ENCODE results near the gene PLN.

The PLN gene

DNA sequence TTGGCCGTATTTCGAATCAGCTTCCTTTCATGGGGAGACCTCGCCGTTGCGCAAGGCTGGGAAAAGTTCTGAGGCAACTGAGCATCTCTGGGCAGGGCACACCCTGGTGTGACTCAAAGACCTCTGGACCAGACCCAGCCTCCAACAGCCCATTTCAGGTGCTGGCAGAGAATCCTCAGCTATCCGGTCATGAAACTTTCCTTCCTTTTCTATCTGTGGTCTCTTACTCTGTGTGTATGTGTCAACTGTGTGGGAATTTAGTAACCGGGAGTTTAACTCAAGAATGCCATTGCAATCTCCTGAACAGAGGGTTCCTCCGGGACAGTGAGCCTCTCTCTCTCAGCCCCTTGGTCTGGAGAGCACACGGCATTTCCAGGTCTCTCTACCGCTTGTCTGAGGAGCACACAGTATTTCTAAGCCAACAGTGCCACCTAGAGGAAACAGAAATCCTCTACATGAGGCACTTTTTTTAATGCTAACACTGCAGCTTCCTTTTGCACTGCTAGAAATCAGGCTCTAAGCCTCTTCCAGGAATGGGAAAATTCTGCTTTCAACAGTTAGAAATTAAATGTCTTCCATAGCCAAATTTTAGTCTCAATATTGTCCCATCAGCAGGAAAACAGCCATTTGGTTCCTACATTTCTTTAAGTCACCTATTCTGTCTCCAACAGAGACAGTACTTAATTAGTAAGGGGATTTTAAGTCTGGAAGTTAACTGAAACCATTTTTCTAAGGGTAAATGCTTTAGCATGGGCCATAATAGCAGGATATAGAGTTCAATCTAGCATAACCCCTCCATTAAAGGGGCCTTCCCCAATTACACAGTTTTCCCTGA, 32.7 kb downstream of the PLN start:
- peak; percentile 73 for DNase-seq

DNA sequence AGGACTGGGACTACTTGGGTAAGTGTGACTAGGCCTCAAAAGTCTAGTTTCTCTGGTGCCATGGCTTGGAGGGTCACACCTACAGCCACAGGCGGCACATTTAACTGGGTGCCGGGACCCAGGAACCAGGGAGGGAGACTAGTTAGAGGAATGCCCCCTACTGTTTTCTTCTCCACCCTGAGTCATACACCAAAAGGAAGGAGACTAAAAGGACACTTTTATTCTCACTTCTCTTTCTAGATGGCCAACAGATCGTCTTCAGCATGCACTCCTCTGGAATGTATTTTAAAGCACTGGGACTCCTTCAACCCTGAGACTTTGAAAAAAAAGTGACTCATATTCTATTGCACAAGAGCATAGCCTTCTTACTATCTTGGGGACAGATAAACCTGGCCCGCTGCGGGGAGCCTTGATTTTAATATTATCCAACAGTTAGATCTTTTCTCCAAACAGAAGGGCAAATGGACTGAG, 33.4 kb downstream of the PLN start:
- no peak for DNase-seq

DNA sequence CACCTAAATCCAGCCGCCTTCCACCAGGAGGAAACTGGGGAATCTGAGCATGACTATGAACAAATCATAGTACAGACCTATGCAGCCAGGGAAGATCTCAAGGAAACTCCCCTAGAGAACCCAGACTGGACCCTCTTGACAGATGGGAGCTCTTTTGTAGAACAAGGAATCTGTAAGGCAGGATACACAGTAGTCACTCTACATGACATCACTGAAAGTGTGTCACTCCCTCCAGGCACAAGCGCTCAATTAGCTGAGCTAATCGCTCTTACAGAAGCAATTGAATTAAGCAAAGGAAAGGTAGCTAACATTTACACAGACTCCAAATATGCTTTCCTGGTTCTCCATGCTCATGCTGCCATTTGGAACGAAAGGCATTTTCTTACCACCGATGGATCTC, 36.8 kb downstream of the PLN start:
- DNase-seq = no peak

DNA sequence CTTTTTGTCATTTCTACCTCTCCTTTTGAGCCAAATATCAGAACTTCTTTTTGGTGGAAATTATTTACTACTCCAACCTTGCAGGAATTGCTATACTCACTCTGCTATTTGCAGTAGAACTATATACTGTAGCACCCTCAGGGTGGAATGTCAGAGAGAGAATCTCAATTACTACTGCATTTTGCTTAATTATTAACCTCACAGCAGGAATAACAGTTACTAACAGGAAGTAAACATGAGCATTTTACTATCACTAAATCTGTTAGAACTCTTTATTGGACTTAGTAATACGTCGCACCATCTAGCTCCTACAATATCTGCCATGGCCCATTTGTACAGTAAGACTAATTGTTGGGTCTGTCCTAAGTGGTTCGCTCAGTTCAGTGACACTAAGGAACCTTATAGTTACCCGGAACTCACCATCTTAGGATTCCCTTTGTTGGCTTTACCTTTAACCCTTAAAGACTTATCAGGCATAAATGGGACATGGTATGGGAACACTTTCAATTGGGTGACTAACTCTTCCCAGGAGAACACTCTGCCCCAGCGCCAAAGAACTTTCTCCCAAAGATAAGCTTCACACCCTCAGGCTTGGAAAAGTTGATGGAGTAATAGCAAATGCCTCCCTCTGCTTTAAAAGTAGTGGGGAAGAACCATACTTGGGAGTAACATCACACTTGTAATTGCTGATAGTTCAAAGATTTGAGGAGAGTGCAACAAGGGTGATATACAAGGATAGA, 38.8 kb downstream of the PLN start:
- no peak for DNase-seq

DNA sequence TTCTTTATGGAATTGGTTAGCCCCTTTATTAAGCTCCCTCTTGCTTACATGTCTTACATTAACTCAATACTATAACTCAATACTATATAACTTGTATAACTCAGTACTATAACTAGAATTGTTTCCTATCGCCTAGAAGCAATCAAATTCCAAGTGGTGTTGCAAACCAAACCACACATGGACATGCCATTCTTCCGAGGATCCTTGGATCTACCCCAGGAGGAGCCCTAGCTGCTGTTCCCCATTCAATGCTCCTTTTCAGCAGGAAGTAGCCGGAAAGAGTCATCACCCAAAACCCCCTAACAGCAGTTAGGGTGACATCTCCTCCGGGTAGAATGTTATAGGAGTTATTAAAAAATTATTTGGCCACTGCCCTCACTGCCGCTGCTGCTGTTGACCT, 40.5 kb downstream of the PLN start:
- DNase-seq = no peak

DNA sequence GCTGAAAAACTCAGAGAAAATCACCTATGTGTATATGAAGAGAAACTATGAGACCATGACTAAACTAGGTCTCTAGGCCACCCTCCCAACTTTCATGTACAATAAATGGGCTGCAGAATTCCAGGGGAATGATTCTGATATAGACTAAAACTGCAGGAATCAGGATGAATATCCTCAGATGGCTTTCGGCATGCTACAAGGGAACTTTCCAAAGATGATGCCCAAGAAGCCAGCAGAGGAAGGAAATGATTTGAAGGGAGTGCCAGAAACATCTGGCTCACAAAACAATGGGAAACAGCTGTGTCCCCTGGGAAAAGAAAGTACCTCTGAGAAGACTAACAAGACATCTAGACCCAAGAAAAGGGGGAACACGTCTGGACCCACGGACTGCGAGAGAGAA, 41.1 kb downstream of the PLN start:
- DNase-seq = no peak

DNA sequence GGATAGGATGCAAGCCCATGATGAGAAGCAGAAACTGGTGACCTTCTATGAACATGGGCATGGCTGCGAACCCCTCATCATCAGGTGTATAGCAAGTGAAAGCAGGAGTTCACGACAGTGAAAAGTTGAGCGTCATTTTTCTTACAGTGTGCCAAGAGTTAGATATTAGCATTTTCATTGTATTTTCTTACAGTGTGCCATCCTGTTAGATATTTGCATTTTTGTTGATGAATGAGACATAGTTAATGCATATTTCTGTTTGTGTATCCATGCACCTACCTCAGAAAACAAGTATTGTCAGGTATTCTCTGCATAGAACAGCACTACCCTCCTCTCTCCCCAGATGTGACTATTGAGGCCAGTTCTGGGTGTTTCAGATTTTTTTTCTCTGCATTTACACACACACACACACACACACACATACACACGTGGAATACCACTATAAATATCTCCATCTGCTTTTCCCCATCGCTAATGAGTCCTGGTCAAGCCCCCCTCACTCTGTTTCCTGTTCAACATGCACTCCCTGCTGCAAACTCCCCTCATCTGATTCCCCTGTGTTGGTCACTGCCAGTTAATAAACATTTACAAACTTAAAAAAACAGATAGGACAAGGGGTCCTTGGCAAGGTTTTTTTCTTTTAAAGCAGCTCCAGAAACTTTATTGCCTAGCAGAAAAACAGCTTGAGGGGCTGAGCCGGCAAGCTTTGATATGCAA, 41.7 kb downstream of the PLN start:
- DNase-seq = no peak

DNA sequence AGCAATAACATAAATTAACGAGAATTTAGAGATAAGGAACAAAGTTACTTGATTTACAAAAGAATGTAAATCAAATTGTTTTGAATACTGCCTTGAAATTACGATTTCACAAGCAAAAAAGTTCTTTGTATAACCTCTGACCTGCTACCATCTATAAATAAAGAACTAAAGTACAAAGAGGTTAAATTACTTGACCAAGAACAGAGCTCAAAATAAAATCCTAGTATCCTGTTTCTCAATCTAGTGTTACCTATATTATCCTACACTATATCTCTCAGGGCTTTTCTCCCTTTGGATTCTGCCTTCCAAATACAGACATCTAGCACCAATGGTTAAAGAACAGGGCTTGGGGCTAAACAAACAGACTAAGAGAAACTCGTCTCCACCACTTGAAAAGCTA, 43.8 kb downstream of the PLN start:
- no peak for DNase-seq

DNA sequence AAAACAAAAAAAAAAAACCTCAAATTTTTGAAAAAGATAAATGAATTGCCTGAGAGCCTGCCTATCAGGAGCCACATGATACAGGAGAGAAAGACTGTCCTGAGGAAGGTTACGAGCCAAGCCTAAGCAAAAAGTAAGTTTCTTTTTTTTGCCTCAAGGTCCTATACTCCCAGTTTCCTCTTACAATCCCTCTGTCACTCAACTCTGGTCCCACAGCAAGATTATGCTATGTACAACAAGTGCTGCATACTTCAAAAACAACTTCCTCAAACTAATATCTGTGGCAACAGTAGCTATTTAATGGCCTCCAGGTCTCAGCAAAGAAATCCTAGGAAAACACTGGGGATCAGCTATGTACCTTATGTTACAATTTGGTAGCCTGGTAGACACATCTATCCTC, 46.8 kb downstream of the PLN start:
- no peak for DNase-seq

DNA sequence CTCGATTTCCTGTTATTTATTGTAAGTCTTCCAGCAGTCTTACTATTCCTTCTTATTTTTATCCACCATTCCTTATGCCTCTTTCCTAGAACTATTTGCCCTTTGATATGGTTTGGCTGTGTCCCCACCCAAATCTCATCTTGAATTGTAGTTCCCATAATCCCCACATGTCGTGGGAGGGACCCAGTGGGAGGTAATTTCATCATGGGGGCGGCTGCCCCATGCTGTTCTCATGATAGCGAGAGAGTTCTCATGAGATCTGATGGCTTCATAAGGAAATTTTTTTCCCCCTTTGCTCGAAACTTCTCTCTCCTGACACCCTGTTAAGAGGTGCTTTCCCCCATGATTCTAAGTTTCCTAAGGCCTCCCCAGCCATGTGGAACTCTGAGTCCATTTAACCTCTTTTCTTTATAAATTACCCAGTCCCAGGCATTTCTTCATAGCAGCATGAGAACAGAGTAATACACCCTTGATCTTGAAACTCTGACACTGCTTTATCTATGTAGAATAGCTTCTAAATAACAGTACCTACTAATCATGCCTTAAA, 48.8 kb downstream of the PLN start:
- DNase-seq = no peak

DNA sequence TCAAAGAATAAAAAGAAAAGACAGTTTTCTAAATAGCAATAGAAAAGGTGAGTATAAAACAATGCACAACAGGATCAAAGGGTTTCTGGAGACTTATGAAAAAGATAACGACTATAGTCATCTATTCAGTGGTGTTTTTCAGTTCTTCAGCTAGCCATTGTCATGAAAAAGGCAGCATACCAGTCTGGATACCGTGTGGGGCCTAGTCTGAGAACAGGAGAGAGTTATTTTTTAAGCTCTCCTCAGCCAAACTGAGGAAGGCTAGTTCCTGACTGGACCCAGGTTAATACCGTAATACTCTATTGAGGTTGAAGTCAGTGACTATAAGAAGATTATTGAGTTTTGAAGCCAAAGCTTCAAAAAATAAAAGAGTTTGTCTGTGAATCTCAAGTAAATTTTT, 49.5 kb downstream of the PLN start:
- no peak for DNase-seq

DNA sequence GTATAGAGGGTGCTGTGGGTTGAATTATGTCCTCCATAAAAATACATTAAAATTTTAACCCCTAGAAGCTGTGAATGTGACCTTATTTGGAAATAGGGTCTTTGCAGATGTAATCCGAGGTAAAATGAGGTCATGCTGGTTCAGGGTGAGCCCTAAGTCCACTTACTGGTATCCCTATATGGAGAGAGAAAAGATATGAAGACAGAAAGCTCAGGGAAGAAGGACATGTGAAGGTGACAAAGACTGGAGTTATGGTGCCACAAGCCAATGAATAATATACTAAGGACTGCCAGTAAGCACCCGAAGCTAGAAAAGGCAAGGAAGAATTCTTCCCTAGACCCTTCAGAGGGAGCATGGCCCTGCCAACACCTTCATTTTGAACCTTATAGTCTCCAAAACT, 50.2 kb downstream of the PLN start:
- no peak for DNase-seq

DNA sequence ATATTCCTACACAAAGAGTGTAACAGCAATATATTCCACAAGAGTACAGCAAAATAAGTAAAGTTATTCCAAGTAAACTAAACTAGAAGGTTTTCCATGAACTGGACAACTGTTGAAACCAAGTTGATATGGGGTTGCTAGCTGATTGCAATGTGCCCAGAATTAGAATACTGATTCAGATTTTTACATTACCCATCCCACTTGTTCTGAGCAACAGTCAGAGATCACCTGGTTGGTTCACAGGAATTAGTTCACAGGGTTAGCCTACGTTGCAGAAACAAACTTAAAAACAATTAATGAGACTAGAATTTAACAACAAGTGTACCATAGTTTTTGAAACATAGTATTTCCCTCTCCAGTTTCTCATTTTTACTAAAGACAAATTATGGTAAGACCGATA, 54.2 kb downstream of the PLN start:
- no peak for DNase-seq

DNA sequence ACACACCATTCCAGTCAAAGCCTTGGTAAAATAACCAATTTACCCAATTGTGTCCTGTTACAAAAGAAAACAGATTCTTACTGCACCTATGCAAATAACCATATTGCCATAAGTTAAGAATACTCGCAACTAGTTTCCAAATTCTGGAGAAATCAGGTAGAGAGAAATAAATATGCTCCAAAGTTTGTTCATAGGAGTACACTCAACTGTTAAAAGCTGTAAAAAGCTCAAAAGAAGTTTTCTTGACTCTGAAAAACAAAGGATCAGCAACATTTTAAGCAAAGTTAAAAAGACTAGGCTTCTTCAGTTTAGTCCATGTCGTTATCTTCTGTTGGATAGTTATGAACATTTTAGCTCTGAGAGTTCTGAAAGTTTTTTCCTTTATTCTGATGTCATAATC, 55.3 kb downstream of the PLN start:
- DNase-seq = no peak

DNA sequence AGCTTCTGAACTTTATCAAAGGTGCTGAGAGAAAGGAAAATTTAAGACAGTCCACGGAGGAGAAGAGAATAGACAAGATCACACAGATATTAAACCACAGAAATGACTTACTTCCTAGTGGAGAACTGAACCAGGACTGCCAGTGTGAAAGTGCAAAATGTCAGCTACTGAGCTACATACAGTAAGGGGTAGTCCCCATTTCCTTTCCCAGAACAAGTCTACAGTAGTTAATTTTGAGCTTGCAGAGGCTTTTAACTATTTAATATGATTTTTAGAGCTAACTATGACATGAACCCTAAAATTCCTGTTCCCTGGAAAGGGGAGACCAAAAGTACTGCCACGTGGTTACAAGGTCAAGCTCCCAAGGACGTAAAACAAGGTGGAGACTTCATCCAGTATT, 58.2 kb downstream of the PLN start:
- DNase-seq = peak; percentile 10

DNA sequence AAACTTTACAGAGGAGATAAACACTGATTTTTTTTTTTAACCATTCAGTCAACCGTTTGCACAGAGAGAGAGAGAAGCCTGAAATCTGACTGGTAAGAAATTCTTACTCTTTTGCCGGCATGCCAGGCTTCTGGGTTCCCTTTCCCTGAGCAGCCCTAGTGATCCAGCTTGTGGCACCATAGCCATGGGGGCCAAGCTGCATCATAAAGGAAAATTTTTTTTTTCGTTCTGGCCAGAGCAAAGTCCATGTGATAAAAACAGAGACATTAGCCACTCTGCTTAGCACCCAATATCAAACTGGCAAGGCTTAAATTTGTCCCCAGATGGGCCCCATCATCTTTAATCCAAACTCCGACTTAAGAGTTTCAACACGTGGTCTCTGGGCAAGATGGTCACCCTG, 58.8 kb downstream of the PLN start:
- DNase-seq = no peak
